Activated T-cell treated with anti-CD3 and anti-CD28 coated beads, Interleukin-2, amount 50 U/mL, for 48 hours (primary cell): ENCODE measurements around the gene TGM5.
"Not testable (repeated sequence)": the region's sequence is repeated elsewhere in the genome, so short reads cannot be mapped to it uniquely, and the experiment has no call there.

Source experiments
- DNase-seq, 2 experiments: peaks; one replicate each; pipeline ENCODE4 v3.0.0-alpha.2; 2020

Gene TGM5

GRCh38 chr15:43214169-43214568 is 52.6 kb downstream of the TGM5 start:
- no peak for DNase-seq

GRCh38 chr15:43213466-43213865 is 53.3 kb downstream of the TGM5 start:
- no peak for DNase-seq

- DNase-seq, result no peak
Observed at GRCh38 chr15:43212951-43213350, 53.8 kb downstream of the TGM5 start.

- DNase-seq, result no peak
Observed at GRCh38 chr15:43212299-43212698, 54.4 kb downstream of the TGM5 start.

- DNase-seq, result no peak
Observed at GRCh38 chr15:43211224-43211735, 55.4 kb downstream of the TGM5 start.

- no peak for DNase-seq
Observed at GRCh38 chr15:43210807-43211206, 55.9 kb downstream of the TGM5 start.

GRCh38 chr15:43210172-43210745 is 56.5 kb downstream of the TGM5 start:
- DNase-seq, result peak in 1 of 2 experiments; percentile 5

- DNase-seq, result peak in 1 of 2 experiments; percentile 17
Observed at GRCh38 chr15:43209059-43209824, 57.5 kb downstream of the TGM5 start.

- peak in 1 of 2 experiments; percentile 7 for DNase-seq
Observed at GRCh38 chr15:43208052-43209002, 58.4 kb downstream of the TGM5 start.

GRCh38 chr15:43207024-43207423 is 59.7 kb downstream of the TGM5 start:
- DNase-seq, result no peak

- peak in 1 of 2 experiments; percentile 7 for DNase-seq
Observed at GRCh38 chr15:43206054-43206453, 60.7 kb downstream of the TGM5 start.

GRCh38 chr15:43204016-43204901 is 62.5 kb downstream of the TGM5 start:
- peak; percentile 64 to 70 for DNase-seq

GRCh38 chr15:43199945-43200488 is 66.7 kb downstream of the TGM5 start:
- no peak for DNase-seq

GRCh38 chr15:43198992-43199391 is 67.7 kb downstream of the TGM5 start:
- DNase-seq, result no peak

GRCh38 chr15:43198556-43198955 is 68.2 kb downstream of the TGM5 start:
- DNase-seq, result not testable (repeated sequence)

- not testable (repeated sequence) for DNase-seq
Observed at GRCh38 chr15:43197773-43198172, 69.0 kb downstream of the TGM5 start.

GRCh38 chr15:43196760-43197548 is 69.8 kb downstream of the TGM5 start:
- no peak for DNase-seq

- no peak for DNase-seq
Observed at GRCh38 chr15:43194795-43195194, 71.9 kb downstream of the TGM5 start.

GRCh38 chr15:43193710-43194109 is 73.0 kb downstream of the TGM5 start:
- DNase-seq, result no peak

- DNase-seq, result no peak
Observed at GRCh38 chr15:43190178-43190577, 76.5 kb downstream of the TGM5 start.

GRCh38 chr15:43189296-43189695 is 77.4 kb downstream of the TGM5 start:
- DNase-seq, result no peak
